Measurements from ENCODE around the gene RAB9A.

The RAB9A gene

DNA sequence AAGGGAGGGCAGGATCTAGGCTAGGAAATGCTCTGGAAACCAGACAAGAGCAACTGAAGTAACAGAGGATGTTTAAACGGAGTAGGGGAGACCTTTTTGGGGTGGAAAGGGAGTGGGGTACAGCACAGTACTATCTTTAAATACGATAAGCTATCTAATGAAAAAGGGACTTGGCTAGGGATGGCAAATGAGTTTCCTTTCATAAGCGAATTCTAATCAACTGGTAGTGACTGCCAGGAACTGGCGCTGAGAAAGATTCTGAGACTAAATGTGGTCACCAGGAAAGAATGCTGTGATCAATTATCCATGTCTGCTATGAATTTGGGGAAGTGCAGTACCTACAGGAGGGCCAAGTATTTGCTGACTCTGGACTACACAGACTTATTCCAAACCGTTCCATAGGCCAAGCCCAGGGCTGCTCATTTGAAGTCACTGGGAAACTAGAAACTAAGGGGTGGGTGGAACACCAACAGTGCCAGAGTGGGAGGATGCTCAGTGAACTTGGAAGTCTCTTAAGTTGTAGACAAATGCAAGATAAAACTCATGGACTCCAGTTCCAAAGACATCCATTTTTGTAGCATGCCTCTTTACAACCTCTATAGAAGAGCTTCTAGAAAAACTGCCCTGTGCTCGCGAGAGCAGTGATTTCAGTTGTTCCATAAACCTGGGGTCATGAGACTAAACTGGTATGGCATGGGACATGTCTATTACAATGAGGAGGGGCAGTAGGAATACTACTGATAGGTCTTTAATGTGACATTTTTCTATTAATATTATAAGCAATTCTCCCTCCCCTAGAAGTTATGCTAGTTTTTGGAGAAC, 43.5 kb downstream of the RAB9A start:
- Histone ChIP-seq H3K27me3 (ENCODE audit: insufficient read depth, low read length, poor library complexity, severe bottlenecking) (no peaks in the 10 kb centered on the region), H3F3A (ENCODE audit: low read depth) (no peaks in the 10 kb centered on the region), H2AFZ (ENCODE audit: low read length) (no peak overlapping the region), H3K9ac (ENCODE audit: low read depth, low read length, poor library complexity, severe bottlenecking) (peak overlapping the region; percentile 98), H3K9me3 (ENCODE audit: insufficient read depth, low read depth, low read length) (no peaks in the 10 kb centered on the region), H3K79me2 (ENCODE audit: insufficient read depth, low read length) (peaks cover 62% of the 10 kb centered on the region), H3K9me2 (replicated peaks; ENCODE audit: low read depth, low read length) (no peaks in the 10 kb centered on the region), H3K4me3 (ENCODE audit: low read length, poor library complexity, severe bottlenecking) (peak overlapping the region; percentile 93), H3K4me2 (ENCODE audit: low read depth, low read length, poor library complexity, severe bottlenecking) (peak overlapping the region; percentile 90), H3K36me3 (ENCODE audit: insufficient read depth, low read length) (no peaks in the 10 kb centered on the region), H4K20me1 (ENCODE audit: insufficient read depth, low read length, poor library complexity, severe bottlenecking) (peaks cover 12% of the 10 kb centered on the region), H3K4me1 (ENCODE audit: insufficient read depth, low read length, poor library complexity, severe bottlenecking) (peaks cover 19% of the 10 kb centered on the region)
- TF ChIP-seq, protein P1, sequence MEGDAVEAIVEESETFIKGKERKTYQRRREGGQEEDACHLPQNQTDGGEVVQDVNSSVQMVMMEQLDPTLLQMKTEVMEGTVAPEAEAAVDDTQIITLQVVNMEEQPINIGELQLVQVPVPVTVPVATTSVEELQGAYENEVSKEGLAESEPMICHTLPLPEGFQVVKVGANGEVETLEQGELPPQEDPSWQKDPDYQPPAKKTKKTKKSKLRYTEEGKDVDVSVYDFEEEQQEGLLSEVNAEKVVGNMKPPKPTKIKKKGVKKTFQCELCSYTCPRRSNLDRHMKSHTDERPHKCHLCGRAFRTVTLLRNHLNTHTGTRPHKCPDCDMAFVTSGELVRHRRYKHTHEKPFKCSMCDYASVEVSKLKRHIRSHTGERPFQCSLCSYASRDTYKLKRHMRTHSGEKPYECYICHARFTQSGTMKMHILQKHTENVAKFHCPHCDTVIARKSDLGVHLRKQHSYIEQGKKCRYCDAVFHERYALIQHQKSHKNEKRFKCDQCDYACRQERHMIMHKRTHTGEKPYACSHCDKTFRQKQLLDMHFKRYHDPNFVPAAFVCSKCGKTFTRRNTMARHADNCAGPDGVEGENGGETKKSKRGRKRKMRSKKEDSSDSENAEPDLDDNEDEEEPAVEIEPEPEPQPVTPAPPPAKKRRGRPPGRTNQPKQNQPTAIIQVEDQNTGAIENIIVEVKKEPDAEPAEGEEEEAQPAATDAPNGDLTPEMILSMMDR (conservative IDR thresholded peaks at IDR 0.05; ENCODE audit: low read length), result no peak
- no peak for TF ChIP-seq EZH2phosphoT487 (IDR thresholded peaks at IDR 0.05; ENCODE audit: borderline replicate concordance)

DNA sequence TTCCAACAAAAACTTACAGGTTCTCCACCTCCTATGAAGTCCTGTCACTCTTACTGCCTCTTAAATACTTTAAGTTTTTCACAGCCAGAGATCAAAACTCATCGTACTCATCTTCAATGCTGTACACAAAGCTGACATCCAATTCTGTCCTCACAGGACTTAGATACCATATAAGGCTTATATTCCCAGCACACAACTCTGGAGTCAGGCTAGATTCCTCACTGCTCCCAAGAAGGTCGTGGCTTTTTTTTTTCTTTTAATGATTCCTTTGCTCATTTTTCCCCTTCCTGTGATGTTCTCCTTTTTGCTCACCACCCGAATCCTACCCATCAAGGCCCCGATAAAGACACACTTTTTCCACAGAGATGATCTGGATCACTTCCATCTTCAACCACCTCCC, 44.6 kb downstream of the RAB9A start:
- Histone ChIP-seq H3K4me2 (ENCODE audit: low read depth, low read length, poor library complexity, severe bottlenecking) (peak overlapping the region; percentile 90), H3K4me3 (ENCODE audit: low read length, poor library complexity, severe bottlenecking) (peak overlapping the region; percentile 93), H3F3A (ENCODE audit: low read depth) (no peaks in the 10 kb centered on the region), H3K9me2 (replicated peaks; ENCODE audit: low read depth, low read length) (no peaks in the 10 kb centered on the region), H3K79me2 (ENCODE audit: insufficient read depth, low read length) (peaks cover 63% of the 10 kb centered on the region), H3K27me3 (ENCODE audit: insufficient read depth, low read length, poor library complexity, severe bottlenecking) (no peaks in the 10 kb centered on the region), H3K9ac (ENCODE audit: low read depth, low read length, poor library complexity, severe bottlenecking) (peak overlapping the region; percentile 98), H3K36me3 (ENCODE audit: insufficient read depth, low read length) (no peaks in the 10 kb centered on the region), H3K4me1 (ENCODE audit: insufficient read depth, low read length, poor library complexity, severe bottlenecking) (peaks cover 21% of the 10 kb centered on the region), H2AFZ (ENCODE audit: low read length) (no peak overlapping the region), H3K9me3 (ENCODE audit: insufficient read depth, low read depth, low read length) (no peaks in the 10 kb centered on the region), H4K20me1 (ENCODE audit: insufficient read depth, low read length, poor library complexity, severe bottlenecking) (peaks cover 12% of the 10 kb centered on the region)
- no peak for TF ChIP-seq EZH2phosphoT487 (IDR thresholded peaks at IDR 0.05; ENCODE audit: borderline replicate concordance)
- TF ChIP-seq, protein P1 (conservative IDR thresholded peaks at IDR 0.05; ENCODE audit: low read length), result no peak

DNA sequence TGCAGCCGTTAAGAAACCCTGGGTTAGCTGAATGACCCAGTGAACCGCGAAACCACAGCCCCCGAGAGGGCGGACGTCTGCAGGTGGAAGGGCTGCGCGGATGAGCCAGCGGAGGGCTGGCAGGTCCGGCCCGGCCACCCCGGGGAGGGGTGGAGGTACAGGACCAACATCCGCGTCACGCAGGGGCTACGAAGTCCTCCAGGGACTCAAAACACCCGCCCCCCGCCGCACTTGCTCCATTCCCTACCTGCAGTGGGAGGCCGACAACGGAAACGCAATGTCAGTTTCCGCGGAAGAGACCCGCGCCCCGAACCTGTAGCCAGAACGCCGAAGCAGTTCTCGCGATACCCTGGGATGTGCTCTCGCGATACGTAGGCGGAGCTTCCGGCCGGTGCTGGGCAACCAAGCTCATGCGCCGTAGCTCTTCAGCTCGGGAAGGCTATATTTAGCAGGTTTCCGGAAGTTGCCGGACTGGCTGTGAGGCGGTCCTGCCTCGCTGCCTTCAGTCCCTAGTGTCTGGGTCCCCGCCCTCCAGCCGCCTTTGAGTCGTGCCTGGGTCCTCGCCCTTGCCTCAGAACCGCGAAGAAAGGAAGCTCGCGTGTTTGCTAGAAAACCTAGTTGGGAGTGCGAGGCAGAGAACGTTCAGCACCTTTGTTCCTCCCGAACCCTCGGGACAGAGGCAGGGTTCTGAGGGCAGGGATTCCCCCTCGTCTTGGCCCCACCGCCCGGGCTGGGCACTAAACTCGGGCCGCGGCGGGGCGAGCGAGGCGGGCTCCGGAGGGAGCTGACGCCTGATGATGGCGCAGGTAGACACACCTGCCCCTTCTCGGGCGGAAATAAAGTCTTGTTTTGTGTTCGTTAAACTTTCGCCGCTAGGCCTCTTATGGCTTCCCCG, 45.6 kb downstream of the RAB9A start, which contains the start of the genes OFD1 and TRAPPC2:
TSS of gene OFD1 (plus strand) at position 471 of the 895 bp plus-strand sequence. CDS start at position 795, 324 bp downstream.
TSS of gene TRAPPC2 (minus strand) at position 343 of the 895 bp plus-strand sequence. CDS start 14,657 bp downstream, outside the sequence.
- H3K9ac ChIP-seq (ENCODE audit: low read depth, low read length, poor library complexity, severe bottlenecking), result peak within 1 kb of the TSS; percentile 98
- H3F3A ChIP-seq (ENCODE audit: low read depth), result no peaks in the 10 kb centered on the region
- TF ChIP-seq, protein P1 (conservative IDR thresholded peaks at IDR 0.05; ENCODE audit: low read length), result no peak
- no peak for TF ChIP-seq EZH2phosphoT487 (IDR thresholded peaks at IDR 0.05; ENCODE audit: borderline replicate concordance)
- H4K20me1 ChIP-seq (ENCODE audit: insufficient read depth, low read length, poor library complexity, severe bottlenecking), result peaks cover 12% of the 10 kb centered on the region
- H2AFZ ChIP-seq (ENCODE audit: low read length), result peak within 1 kb of the TSS; percentile 75
- peaks cover 62% of the 10 kb centered on the region for H3K79me2 ChIP-seq (ENCODE audit: insufficient read depth, low read length)
- no peaks in the 10 kb centered on the region for H3K9me2 ChIP-seq (replicated peaks; ENCODE audit: low read depth, low read length)
- peak within 1 kb of the TSS; percentile 93 for H3K4me3 ChIP-seq (ENCODE audit: low read length, poor library complexity, severe bottlenecking)
- no peaks in the 10 kb centered on the region for H3K27me3 ChIP-seq (ENCODE audit: insufficient read depth, low read length, poor library complexity, severe bottlenecking)
- no peaks in the 10 kb centered on the region for H3K9me3 ChIP-seq (ENCODE audit: insufficient read depth, low read depth, low read length)
- no peaks in the 10 kb centered on the region for H3K36me3 ChIP-seq (ENCODE audit: insufficient read depth, low read length)
- H3K4me1 ChIP-seq (ENCODE audit: insufficient read depth, low read length, poor library complexity, severe bottlenecking), result peaks cover 21% of the 10 kb centered on the region
- peak within 1 kb of the TSS; percentile 90 for H3K4me2 ChIP-seq (ENCODE audit: low read depth, low read length, poor library complexity, severe bottlenecking)

All from Loucy (cell line).